Stimulated activated CD4-positive, alpha-beta T cell treated with anti-CD3 and anti-CD28 coated beads, Interleukin-12 subunit alpha, Interleukin-12 subunit beta, amount 100 ng/mL, for 48 hours (primary cell): ENCODE results near the gene ATAD5.

Experiments
- DNase-seq, 3 donors: peaks; one replicate each; pipeline ENCODE4 v3.0.0-alpha.2; 2020; ENCODE audit warnings: low read depth in 2 of 3, low spot score in 1 of 3

ATAD5 gene

GRCh38 chr17:30939051-30939689 lies 107.4 kb downstream of the ATAD5 start:
- no peak for DNase-seq

GRCh38 chr17:30942308-30943079 lies 110.7 kb downstream of the ATAD5 start:
- DNase-seq: no peak
